HG02981 (cell line): ENCODE data around the gene INPP5A.

Experiments
- ATAC-seq: cut with Tn5 transposase; IDR thresholded peaks from one replicate; pipeline ENCODE4 v1.9.1; 2021; ENCODE audit warnings: mild to moderate bottlenecking, moderate library complexity; ENCODE audit not compliant: unreplicated experiment

Gene INPP5A

DNA sequence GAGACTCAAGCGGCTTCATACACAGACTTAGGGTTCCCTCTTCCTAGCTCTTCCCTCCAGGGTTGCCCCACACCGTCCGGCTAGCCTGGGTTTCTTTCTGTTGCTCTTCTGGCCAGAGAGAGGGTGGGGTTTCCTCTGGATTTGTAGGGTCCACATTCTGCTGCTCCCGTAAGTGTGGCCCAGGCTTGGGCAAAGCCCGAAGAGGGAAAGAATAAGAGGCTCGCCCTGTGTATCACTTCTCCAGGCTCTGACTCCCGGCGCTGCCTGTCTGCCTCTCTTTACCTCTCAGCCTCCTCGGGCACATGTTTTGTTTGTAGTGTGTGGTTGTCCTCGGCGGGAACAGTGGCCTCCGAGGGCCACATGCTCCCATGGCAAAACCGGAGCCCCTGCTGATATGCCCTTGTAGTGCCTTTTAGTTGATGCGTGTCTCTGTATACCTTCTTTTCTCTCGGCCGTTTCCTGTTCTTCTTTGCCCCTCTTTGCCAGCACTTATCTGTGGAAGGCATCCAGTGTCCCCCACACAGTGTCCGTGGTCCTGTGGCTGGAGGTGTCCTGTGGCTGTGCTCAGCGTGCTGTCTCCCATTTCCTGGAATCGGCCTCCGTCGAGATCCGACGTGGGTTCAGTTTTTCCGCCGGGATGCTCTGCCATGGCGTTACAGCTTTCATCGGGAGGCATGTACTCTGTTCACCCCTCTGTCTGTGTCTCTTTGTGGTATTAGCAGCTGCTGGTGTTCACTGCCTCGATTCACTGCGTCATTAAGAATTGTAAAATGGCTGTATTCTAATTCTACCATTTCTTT is 102.9 kb downstream of the INPP5A start:
- no peak for ATAC-seq

DNA sequence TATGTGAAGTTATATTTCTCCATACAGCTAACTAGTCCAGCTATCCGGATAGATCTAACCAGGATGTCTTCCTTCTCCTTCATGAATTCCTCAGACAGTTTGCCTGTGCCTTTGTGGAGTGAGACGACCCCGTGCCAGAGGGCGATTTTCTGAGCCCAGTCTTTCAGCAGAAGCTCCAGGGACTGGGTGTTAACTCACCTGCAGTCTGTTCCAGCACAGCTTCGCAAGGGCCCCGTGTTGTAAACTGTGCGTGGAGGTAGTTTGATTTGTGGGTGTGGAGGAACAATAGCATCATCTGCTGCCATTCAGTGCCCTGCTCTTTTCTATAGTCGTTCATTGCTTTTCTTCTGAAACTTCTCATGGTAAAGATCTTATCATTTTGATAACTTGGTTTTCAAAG is 103.8 kb downstream of the INPP5A start:
- no peak for ATAC-seq

DNA sequence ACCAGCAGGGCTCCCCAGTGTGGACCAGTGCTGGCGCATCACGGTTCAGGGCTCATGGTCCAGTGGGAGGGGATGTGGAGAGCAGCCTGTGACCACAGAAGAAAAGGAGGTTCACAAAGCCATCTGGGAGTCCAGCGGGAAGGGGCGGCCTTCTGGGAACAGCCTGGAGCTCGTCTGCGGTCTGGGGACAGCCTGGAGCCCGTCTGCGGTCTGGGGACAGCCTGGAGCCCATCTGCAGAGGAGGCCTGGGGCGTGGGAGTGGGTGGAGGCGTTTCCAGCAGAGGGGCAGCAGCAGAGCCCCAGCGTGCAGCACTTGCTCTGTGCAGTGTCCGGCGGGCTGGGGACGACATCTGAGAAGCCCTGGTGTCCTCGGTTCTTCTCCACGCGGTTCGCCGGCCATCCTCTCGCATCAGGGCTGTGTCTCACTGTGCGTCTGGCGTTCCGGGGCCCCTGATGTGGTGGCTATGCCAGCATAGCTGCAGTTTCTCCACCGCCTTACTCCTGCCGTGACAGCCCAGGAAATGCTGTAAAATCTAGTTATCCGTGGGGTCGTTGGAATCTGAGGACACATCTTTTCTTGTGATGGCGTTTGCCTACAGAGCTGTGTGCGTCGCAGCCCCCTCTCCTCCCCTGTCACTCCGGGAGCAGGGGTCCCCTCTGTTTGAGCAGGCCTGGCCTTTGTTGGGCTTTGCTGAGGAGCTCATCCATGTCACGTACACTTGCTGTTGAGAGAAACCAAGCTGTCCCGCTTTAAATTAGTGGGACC is 104.6 kb downstream of the INPP5A start:
- ATAC-seq = no peak

DNA sequence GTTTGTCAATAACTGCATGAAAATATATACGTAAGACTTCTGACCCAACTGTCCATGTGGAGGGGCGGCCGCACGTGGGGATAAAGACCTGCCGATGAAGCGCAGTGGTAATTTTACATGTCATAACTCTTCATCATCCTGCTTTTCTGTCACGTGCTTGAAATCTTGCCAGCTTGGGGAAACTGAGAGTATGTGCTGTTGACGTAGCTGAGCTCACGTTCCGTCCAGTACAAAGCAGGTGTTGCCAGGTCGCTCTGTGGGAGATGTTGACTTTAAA is 105.1 kb downstream of the INPP5A start:
- ATAC-seq = no peak

DNA sequence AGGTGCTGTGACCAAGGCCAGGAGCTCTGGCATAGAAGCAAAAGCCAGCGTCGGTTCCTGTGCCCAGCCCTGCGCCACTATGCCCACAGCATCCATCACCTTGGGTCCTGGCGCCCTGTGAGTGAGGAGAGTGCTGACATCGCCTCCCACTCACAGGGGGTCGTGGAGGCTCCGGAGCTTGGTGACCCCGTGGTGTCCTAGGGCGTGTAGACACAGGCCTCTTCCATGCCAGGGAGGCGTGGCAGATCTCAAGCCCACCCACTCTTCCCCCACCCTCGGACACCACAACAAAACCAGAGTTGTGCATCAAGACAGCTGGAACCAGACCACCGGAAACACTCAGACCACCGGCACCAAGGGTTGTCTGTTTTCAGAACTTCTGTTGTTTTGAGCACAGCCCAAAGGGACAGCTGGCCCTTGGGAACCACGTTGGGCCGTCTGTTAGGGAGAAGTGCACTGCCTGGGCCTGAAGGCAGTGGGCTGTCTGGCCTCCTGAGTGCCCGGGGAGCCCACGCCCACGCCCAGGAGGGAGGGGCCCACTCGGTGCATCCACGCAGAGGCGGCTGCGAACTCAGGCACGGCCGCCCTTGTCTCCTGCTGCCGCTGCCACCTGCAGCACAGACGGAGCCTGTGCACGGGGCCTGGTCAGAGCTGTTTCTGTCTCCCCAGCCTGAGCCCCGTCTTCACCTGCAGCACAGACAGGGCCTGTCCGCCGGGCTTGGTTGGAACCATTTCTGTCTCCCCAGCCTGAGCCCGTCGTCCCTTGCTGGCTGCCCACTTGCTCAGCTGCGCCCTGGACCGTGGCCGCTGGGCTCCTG is 106.3 kb downstream of the INPP5A start:
- no peak for ATAC-seq

DNA sequence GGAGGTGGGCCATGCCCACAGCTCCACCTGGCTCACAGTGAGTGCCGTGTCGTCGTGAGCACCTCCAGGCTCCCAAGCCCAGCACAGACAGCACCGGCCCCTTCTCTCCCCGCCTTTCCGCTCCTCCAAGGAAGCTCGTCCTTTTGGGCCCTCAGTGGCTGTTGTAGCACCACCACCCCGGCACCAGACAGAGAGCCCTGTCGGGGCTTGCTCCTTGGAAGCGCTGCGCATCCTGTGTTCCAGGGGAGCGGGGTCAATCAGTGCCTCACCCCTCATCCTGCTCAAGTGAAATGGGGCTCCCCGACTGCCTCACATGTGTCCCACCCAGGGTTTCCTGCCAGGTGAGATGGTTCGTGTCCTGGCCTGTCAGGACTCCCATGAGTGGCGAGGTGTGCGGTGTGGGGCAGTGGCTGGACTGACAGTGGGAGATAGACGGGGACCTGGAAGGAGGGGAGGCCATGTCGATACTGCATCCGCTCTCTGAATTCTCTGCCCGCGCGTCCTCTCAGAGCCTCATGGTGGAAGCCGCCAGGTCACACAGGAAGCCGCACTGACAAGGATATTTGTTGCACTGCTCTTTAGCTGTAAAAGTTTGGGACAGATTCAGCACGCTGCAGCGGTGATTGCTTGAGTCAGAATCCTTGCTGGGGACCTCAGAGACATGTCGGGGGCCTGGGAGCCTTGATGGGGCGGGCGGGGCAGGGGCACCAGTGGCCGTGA is 107.1 kb downstream of the INPP5A start:
- no peak for ATAC-seq

DNA sequence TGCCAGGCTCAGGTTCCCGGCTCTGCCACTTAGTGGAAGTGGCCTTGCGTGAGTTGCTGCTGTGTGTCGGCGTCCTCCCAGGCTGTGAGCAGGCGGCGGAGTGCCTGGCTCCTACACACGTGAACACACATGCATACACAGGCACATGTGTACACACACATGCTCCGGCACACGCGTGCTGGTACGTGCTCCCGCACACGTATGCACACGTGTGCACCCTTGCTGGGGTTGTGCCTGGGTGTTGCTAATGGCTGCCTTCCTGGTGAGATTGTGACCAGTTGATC is 107.6 kb downstream of the INPP5A start:
- ATAC-seq = no peak

DNA sequence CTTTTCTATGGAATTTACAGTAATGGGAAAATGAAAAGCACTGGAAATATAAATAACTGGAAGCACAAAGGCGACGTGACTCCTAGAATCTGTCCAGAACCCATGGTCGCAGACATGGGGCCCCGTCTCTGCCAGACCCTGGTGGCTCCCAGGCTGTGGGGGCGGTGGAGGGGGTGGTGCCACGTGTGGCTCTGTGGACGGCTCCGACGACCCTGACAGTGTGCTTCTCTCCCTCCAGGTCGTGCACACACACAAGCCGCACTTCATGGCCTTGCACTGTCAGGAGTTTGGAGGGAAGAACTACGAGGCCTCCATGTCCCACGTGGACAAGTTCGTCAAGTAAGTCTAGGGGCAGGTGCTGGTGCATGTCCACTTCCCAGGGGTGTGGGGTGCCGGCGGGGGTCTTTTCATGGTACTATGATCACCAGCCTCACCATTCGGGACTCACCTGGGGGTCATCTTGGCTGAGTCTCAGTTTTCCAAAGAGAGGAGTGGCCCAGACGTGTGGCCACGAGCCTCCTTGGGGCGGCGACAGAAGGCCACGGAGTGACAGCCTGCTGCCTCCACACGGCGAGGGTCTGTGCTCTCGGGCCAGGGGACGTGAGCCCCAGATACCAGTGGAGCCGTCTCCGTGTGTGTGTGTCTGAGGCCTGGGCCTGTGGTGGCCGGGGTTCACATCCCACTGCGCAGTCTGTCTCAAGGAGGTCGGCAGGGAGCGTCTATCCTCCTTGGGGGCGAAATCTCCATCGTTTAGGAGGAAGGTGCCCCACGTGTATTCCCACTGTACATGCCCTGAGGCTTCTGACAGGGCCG is 108.2 kb downstream of the INPP5A start:
- ATAC-seq = no peak

DNA sequence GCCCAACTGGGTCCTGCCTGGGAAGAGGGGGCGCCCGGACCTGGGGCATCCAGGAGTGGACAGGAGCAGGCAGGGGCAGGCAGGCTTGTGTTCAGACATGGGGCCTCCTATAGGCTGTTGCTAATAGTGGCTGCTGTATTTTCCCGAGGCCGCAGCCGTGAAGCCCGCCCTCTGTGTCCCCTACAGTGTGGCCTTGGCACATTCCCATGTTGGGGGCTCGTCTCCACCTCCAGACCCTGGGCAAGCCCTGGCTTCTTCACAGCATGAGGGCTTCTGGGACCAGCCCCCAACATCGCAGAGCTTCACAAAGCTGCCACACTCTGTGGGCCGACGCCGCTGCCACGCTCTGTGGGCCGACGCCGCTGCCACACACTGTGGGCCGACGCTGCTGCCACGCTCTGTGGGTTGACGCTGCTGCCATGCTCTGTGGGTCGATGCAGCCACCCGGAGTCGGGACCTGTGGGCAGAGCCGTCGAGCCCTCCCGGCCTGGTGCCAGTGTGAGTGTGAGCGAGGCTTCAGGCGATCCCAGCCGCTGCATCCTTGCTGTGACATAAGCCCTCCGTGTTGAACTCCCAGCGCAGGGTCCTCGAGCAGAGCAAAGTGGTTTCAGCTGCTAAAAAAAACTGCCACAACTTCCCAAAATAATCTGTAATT is 109.0 kb downstream of the INPP5A start:
- ATAC-seq = no peak

DNA sequence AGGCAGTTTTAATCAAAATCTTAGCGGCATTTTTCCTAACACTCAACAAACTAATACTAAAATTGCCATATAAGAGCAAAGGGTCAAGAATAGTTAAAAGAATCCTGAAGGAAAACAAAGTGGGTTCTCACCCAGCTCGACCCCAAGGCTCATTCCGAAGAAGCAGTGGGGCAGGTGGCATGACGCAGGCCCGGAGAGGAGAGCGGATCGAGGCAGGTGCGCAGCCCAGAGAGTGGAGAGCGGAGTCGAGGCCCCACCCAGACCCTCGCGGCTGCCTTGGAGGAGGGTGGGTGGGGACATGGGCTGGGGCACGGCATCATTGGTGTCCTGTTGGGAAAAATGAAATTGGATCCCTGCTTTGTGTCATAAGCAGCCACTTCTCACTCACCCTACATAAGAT is 109.8 kb downstream of the INPP5A start:
- no peak for ATAC-seq

DNA sequence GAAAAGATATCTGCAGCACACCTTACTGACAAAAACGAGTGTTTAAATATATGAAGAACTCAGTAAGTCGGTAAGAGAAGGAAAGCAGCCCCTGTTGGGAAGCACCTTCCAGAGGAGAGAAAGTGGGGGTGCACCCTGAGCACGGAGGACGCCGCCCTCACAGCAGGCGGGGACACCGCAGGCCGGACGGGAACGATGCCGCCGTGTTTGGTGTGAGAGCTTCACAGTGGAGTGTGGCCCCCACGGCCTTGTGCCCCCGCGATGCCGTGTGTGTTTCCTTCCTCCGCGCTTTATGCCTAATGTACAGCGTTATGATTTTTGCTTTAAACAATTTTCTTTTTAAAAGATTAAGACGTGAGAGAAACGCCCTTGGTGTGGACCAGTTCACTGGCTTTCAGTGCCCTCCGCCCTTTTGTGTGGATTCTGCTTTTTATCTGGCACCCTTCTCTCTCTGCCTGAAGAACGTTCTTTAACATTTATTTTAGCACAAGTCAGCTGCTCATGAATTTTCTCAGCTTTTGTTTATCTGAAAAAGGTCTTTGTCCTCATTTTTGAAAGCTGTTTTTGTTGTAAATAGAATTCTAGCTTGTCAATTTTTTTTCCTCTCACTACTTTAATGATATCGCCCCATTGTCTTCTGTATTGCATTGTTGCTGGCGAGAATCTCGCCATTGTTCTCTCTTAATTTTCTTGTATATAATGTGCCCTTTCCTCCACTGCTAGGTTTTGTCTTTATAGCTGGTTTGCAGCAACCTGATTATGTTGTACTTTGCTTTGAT is 110.7 kb downstream of the INPP5A start:
- no peak for ATAC-seq

DNA sequence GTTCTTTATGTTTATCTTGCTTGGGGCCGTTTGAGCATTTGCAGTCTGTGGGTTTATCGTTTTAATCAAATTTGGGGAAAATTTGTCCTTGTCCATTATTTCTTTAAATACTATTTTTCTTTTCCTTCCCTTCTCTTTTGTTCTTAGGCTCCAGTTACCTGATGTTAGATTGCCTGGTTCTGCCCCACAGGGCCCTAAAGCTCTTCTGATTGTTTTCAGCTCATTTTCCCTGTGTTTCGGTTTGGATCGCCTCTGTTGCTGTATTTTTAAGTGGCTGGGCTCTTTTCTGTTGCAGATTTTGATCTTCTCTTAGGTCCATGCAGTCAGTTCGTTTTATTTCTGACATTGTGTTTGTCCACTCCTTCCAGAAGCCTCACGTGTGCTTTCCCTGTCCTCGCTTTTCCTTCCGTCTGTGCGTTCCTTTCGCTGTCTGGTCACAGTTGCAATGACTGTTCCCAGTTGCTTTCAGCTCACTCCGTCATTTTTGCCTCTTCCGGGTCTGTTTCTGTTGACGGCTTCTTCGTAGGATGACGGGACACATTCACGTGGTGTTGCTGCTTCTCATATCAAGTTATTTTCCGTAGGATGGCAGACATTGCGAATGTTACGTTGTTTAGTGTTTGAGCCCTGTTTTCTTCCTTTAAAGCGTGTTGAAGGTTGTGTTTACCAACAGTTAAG is 111.4 kb downstream of the INPP5A start:
- no peak for ATAC-seq

DNA sequence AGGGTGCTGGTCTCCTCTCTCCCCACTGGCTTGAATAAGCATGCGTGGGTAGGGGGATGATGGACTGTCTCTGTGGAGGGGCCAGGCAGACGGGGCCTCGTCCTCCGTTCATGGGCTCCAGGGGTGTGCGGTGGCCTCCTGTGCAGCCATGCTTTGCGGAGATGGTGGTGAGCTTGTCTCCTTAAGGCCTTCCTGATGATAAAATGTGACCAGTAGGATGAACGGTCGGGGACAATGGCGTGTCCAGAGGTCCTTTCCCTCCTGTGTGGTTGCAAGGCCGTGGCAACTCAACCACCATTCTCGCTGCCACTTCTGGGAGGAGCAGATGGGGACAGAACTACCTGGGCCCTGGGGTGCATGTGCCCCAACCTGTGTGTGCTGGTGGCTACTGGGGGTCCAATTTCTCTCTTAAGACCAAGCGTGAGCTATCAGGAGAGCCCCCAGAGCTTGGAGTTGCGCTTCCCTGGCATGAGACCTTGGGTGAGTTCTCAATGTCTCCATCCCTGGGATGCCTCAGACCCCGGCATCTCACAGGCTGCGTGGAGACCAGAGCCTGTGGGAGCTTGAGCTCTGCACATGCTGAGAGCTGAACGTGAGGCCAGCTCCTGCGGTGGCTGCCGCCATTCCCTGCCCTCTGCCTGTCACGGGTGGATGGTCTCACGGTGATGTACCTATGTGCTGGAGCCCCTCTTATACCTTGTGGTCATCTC is 112.2 kb downstream of the INPP5A start:
- no peak for ATAC-seq

DNA sequence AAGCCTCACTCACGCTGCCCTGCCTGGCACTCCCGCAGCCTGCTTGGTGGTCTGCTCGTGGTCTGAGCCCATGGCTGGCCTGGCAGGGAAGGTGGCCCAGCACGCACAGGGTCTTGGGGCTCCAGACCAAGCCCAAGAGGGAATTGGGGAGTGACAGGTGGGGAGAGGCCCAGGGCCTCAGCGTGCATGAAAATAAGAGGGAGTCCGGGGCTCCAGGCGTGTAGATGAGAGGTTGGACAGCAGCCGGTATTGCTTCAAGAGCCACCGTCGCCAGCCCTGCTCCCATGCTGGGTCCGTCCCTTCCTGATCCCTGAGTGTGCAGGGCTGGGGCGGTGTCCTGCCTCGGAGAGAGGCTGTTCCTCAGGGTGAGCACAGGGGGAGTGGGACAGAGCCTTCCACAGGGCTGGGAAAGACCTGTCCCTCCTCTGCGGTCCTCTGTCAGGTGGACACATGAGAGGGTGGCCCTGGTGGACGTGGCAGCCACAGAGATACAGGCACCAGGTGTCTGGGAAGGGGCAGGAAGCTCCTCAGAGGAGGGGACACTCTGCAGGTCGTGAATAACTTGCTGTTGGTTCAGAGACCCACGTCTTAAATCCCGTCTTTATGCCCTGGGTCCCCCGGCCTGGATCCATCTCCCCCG is 113.1 kb downstream of the INPP5A start:
- no peak for ATAC-seq

DNA sequence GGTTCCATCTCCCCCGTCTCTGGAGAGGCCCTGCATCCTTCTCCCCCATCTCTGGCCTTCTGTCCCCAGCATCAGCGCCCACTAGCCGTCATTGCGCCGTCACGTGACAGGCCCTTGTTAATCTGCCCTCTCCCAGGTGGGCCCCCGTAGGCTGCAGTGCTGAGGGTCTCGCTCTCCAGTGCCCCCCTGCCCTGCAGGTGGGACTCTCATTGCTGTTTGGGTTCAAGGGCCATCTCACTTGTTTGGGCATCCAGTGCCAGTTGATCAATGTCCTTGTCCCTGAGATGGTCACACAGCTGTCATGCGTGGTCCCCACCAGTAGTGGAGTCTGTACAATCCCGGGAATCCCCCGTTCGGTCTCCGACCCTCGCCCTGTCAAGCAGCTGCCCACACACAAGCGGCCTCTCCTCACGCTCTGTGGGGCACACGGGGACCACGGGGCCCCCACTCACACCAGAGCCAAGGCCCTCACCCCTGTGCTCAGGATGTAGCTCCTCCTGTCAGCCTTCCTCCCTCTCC is 114.0 kb downstream of the INPP5A start:
- no peak for ATAC-seq

DNA sequence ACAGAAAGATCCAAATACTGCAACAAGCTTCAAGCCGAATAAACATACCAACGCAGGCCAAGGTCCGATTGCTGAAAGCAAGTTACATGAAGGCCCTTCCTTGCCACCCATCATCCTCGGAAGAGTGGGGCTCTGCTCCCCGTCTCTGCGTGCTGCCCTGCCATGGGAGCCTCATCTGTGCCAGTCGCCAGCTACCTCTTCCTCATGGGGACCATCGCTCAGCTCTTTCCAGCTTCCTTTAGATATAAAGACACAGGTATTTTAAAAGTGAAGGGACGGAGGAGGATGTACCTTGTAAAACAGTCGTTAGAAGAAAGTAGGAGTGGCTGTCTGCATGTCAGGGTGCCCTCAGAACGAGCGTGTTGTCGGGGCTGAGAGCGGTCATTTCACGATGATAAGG is 114.9 kb downstream of the INPP5A start:
- no peak for ATAC-seq

DNA sequence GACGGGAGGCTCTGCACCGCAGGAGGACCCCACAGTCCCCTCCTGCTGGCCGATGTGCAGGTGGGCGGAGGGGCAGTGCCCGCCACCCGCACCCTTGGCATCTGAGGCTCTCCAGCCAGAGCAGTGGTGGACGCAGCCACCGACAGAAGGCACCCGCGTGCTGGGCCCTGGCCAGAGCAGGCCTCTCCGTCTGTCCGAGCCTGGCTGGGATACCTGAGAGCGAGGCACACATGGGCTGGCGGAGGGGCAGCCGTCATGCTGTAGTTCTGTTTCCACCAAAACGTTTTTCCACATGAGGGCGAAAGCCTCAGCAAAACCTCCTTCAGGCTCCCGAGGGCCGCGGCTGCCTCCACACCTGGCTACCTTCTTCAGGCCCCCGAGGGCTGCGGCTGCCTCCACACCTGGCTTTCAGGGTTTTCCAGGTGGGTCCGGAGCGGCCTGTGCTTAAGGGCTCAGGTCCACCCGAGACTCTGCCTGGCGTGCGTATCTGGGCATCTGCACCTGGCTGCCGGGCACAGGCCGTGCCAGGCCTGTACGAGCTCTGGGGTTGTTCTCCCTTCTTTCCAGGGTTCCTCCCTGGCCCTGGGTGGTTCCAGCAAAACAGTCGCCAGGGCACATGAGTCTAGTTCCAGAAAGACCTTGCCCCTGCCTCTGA is 115.5 kb downstream of the INPP5A start:
- no peak for ATAC-seq
